NT2/D1 (cell line): Measurements from ENCODE around the gene CCDC34.

Source experiments
- YY1 ChIP-seq: IDR thresholded peaks from 2 replicates; pipeline ENCODE4 v1.6.1; 2011; ENCODE audit not compliant: insufficient read length, insufficient read depth
- ZNF274 ChIP-seq: IDR thresholded peaks from 2 replicates; pipeline ENCODE4 v1.6.1; 2011; ENCODE audit warnings: mild to moderate bottlenecking, low read depth, low read length

- TF ChIP-seq YY1 (no peak), ZNF274 (no peak)
Observed at GRCh38 chr11:27331981-27332380, 31.0 kb downstream of the CCDC34 start.
